A549 treated with Mapracorat at 1 μM for 4 hours (cell line): ENCODE results near the gene SMDT1. TPM values are rescaled to one million over a fixed set of nuclear protein-coding genes. Genes with fewer than 3 reads are reported as not detected.

ENCODE experiments used
- total RNA-seq: library from RNA; stranded (reverse); fragments of 200-300 nt; extraction: Qiagen RNA extraction; gene quantifications from 5 replicates; pipeline ENCODE4 v1.2.3, GENCODE V29; 2022

The SMDT1 gene
- 21.5 to 44.4 TPM (median 43.5 TPM) in 5 replicates for total RNA-seq

DNA sequence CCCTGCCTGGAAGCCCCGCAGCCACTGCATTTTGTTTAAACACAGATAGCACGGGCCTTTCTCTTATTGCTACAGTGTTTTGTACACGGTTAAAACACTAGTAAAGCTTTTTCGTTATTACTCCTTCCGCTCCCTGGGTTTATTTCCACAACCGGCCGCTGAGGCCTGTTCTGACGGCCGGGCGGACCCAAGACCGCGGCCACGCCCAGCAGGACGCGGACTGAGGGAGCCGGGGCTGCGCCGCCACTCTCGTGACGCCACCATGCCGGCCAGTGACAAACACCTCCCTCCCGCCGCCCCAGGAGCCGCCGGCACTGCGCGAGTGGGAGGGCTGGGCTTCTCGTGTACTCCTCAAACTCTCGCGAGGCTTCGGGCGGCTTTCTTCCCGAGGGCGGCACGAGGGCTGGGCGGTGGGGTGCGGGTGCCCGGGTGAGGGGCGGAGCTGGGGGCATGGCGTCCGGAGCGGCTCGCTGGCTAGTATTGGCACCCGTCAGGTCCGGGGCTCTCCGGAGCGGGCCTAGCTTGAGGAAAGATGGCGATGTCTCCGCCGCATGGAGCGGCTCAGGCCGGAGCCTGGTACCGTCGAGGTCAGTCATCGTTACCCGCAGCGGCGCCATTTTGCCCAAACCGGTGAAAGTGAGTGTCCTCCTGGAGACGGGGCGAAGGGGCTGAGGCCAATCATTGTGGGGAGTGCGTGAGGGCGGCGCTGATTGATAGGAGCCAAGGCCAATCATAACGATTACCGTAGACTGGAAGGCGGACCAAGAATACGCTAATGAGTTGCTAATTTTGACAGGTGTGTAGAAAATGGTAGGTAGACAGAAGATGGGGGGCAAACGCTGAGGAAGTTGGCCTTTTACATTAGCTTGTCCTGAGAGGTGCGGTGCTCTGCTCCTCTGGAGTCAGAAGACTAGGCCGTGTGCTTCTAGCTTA is at the start of gene SMDT1:
Gene SMDT1 (plus strand): TSS at position 382 of the 933 bp plus-strand sequence. CDS start 69 bp downstream, at position 451.

DNA sequence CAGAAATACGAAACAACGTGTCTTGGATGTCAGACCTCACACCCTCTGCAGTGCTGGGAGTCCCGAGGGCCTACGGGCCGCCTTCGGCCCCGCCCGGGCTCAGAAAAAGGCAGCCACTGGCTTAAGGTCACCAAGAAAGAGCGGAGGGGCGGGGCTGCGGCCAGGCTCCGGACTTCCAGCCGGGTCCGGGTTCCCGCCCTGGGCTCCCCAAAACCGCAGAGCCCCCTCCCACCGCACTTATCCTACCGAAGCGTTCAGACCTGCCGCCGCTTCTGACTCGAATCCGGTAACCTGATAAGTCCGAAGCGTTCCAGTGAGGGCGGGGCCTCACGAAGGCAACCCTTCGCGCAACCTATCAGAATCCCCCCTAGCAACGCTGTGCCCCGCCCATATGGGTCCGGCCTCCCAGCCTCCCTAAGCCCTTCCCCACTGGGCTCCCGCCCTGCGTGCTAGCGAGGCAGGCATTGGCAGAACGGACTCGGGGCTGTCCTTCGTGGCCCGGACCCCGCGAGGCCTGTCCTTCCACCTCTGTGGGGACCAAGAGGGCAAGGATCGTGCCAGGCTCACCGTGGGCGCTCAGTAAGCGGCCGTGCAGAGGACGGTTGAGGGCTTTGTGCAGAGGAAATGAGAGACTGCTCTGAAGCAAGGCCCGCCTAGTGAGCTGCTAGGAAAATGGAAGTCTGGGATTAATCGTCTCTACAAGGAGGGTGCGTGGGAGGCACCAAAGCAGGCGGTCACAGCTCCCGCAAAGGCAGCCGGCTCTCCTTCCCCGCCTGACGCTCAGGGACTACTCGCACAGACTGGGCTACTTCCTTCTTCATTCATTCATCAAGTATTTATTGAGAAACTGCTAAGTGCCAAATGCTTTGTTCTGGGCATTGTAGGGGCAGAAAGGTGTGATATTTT is 8.7 kb upstream of the SMDT1 start, which contains the start of gene NAGA:
Gene NAGA (minus strand): TSS at position 296 of the 906 bp plus-strand sequence. CDS start 515 bp downstream, outside the sequence.

DNA sequence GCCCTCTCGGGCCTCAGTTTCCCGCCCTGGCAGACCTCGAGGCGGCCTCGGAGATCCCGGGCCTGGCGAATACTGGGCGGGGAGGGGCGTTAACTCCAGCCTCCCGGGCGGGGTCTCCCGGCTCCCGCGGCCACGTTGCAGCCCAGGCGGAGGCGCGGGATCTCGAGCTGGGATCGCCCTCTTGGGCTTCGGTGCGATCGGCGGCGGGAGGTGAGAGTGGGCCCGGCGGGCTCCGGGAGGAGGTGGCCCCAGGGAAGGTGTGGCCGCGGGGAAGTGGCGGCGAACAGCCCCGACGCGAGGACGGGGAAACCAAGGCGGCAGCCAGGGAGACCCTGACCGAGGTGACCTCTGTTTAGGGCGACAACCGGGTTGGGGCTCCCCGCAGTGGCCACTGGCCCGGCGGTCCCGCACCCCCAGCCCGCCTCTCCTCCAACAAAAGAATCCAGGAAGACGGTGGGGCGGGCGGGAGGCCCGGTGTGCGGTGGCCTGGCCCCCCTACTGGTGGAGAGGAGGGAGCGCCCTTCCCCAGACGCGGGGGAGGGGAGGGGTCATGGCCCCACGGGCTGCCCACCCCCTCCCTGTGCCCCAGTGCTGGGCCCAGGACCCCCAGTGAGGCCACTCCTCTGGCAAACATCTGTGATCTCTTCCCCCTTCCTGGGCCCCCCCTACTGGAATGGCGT is 5.2 kb upstream of the SMDT1 start, which contains the start of gene PHETA2:
Gene PHETA2 (plus strand): TSS at position 117 of the 680 bp plus-strand sequence. CDS start 3,046 bp downstream, outside the sequence.

GRCh38 chr22:42090596-42091454 is 11.3 kb downstream of the SMDT1 start, which contains the start of gene NDUFA6:
TSS of gene NDUFA6 (minus strand) at chr22:42090772. CDS start at chr22:42090744, 28 bp downstream.

GRCh38 chr22:42130639-42131431 is 51.3 kb downstream of the SMDT1 start, which contains the start of gene CYP2D6:
TSS of gene CYP2D6 (minus strand) at chr22:42130810. CDS start at chr22:42130791, 19 bp downstream.

Other genes with a start within 250 kb of the SMDT1 start
- gene SREBF2, start 246.6 kb upstream of the SMDT1 start, total RNA-seq, result 21.9 to 32.5 TPM (median 28.7 TPM) in 5 replicates
- 0.13 to 0.31 TPM (median 0.24 TPM) in 4 of 5 replicates, not detected in the other for gene SHISA8, start 164.6 kb upstream of the SMDT1 start, total RNA-seq
- 0.17 to 0.34 TPM (median 0.20 TPM) in 5 replicates for gene TNFRSF13C, start 152.9 kb upstream of the SMDT1 start, total RNA-seq
- gene CENPM, start 132.5 kb upstream of the SMDT1 start, total RNA-seq, result 26.6 to 41.4 TPM (median 36.8 TPM) in 5 replicates
- 1.0 to 1.4 TPM (median 1.2 TPM) in 5 replicates for gene SEPTIN3, start 110.3 kb upstream of the SMDT1 start, total RNA-seq
- 0.15 to 0.22 TPM in 2 of 5 replicates, not detected in the others for gene WBP2NL, start 80.9 kb upstream of the SMDT1 start, total RNA-seq
- gene NAGA, start 8.9 kb upstream of the SMDT1 start, total RNA-seq, result 6.1 to 7.8 TPM (median 6.7 TPM) in 5 replicates
- gene PHETA2, start 5.5 kb upstream of the SMDT1 start, total RNA-seq, result not detected in 5 replicates
- gene NDUFA6, start 11.1 kb downstream of the SMDT1 start, total RNA-seq, result 66.9 to 71.1 TPM (median 68.7 TPM) in 5 replicates
- 0.41 to 0.93 TPM (median 0.63 TPM) in 5 replicates for gene CYP2D6, start 51.1 kb downstream of the SMDT1 start, total RNA-seq
- 11.8 to 14.1 TPM (median 13.3 TPM) in 5 replicates for gene TCF20, start 191.0 kb downstream of the SMDT1 start, total RNA-seq